LoVo (cell line): ENCODE measurements around the gene FLVCR1.

Experiments used
- DNase-seq: peaks from one replicate; pipeline ENCODE4 v3.0.0-alpha.2; 2016; ENCODE audit warnings: low spot score

FLVCR1 gene

DNA sequence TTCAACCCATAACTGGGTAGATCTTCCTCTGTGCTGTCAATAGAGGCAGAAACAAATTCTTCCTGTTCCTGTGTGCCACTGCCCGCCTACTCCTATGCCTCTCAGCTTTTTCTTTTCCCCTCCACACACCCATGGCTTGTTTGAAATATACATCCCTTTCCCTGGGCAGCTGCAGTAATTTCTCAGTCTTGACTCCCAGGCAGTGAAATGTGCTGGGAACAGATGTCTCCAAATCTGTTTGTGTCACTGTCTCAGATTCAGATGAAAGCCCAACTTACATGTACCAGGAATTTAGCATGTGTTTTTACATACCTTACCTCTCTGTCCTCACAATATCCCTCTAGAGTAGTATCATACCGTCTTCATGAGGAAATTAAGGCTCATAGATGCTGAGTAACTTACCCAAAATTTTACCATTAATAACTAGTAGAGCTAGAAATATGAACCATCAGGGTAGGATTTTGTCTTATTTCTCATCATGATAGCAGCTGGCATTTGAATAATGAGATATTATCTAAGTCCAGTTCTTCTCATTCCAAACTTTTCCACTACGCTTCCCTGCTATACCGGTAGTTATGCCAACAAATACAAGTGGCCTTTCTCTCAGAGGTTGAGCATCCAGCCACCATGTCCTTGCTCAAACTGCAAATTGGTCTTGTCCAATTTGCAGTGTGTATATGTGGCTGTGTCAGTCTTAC is 87.5 kb downstream of the FLVCR1 start:
- DNase-seq, result no peak

DNA sequence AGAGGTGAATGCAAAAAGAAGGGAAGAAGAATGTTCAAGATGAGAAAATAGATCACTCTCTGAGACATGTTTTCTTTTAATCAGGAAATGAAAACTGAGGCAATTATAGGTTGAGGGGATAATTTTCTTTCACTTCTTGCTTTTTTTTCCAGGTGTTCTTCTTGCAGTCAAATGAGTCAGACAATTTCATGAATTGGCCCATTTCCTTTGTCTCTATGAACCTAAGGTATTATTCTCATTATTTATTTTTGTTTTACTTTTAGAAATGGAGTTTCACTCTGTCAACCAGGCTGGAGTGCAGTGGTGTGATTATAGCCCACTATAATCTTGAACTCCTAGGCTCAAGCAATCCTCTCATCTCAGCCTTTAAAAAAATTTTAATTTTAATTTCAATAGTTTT is 88.8 kb downstream of the FLVCR1 start:
- DNase-seq, result no peak
